ENCODE measurements around the gene PSMC3. TPM values are rescaled to one million over a fixed set of nuclear protein-coding genes. Genes with fewer than 3 reads are reported as not detected.
A peak's percentile ranks its signal among the peaks of the same experiment; 100 is the strongest.

PSMC3 gene
- total RNA-seq, 1 experiment from 2014 or later, result 162 TPM

DNA sequence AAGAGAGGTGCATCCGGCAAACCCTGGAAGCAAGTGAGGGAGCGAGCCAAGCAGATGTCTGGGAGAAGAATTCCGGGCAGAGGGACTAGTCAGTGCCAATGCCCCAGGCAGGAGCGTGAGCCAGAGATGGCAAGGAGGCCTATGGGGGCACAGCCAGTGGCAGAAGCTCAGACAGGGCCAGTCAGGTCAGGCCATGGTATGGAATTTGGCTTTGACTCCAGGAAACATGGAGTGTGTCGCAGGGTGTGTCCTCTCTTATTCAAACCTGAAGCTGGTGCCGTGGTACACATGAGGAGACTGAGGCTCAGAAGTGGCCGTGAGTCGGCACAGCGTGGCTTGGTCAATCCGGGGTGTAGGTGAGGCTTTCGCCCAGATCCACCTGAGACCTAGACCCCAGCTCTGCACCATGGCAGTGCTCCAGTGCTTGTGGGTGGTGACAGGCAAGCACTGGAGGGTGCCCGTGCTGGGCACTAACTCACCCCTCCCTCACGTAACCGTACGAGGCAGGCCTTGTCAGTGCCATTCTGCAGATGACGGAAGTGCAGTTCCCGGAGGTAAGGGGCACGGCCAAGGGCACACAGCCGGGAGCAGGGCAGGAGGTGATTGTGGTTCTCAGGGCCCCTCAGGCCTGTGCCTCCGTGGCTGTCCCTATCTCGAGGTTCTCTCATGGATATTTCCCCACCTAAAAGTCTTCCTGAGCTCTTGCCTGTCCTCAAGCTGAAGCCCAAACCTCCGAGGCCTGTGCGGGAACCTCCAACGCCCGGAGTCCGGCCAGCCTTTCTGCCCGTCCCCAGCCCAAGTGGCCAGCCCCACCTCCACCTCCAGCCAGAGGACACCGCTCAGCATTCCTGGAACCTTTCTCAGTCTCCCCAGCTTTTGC is 37.3 kb downstream of the PSMC3 start:
- BruUV-seq (replicated peaks), result no TSS peak
- CTCF ChIA-PET, result interaction anchor here (0.7 to 2.4 kb wide), 9 partner anchors 9 to 390 kb away, joined by 3 to 20 read pairs (median 3); partner anchors contain the start of gene SPI1
- POLR2A ChIA-PET, result interaction anchor here (0.7 kb wide), 2 partner anchors 21 to 123 kb away, joined by 3 read pairs; no protein-coding TSS in a partner anchor
- no peaks in the 10 kb centered on the region for H3K4me1 Mint-ChIP-seq (ENCODE audit: insufficient read depth, unreplicated experiment)
- peaks cover 6% of the 10 kb centered on the region for H3K36me3 Mint-ChIP-seq (ENCODE audit: insufficient read depth, unreplicated experiment)
- intact Hi-C loops (cut with micrococcal nuclease), result no loop called here
- no peak overlapping the region for H3K4me3 Mint-ChIP-seq (ENCODE audit: unreplicated experiment)
- no peaks in the 10 kb centered on the region for H3K27me3 Mint-ChIP-seq (ENCODE audit: insufficient read depth, unreplicated experiment)
- TF ChIP-seq, protein P1, sequence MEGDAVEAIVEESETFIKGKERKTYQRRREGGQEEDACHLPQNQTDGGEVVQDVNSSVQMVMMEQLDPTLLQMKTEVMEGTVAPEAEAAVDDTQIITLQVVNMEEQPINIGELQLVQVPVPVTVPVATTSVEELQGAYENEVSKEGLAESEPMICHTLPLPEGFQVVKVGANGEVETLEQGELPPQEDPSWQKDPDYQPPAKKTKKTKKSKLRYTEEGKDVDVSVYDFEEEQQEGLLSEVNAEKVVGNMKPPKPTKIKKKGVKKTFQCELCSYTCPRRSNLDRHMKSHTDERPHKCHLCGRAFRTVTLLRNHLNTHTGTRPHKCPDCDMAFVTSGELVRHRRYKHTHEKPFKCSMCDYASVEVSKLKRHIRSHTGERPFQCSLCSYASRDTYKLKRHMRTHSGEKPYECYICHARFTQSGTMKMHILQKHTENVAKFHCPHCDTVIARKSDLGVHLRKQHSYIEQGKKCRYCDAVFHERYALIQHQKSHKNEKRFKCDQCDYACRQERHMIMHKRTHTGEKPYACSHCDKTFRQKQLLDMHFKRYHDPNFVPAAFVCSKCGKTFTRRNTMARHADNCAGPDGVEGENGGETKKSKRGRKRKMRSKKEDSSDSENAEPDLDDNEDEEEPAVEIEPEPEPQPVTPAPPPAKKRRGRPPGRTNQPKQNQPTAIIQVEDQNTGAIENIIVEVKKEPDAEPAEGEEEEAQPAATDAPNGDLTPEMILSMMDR (IDR thresholded peaks at IDR 0.05; ENCODE audit: unreplicated experiment), result no peak
- H3K27ac Mint-ChIP-seq (ENCODE audit: low read depth, unreplicated experiment), result no peak overlapping the region
- DNase-seq (ENCODE audit: unreplicated experiment), result peak; percentile 46
- no peaks in the 10 kb centered on the region for H3K9me3 Mint-ChIP-seq (ENCODE audit: unreplicated experiment)

DNA sequence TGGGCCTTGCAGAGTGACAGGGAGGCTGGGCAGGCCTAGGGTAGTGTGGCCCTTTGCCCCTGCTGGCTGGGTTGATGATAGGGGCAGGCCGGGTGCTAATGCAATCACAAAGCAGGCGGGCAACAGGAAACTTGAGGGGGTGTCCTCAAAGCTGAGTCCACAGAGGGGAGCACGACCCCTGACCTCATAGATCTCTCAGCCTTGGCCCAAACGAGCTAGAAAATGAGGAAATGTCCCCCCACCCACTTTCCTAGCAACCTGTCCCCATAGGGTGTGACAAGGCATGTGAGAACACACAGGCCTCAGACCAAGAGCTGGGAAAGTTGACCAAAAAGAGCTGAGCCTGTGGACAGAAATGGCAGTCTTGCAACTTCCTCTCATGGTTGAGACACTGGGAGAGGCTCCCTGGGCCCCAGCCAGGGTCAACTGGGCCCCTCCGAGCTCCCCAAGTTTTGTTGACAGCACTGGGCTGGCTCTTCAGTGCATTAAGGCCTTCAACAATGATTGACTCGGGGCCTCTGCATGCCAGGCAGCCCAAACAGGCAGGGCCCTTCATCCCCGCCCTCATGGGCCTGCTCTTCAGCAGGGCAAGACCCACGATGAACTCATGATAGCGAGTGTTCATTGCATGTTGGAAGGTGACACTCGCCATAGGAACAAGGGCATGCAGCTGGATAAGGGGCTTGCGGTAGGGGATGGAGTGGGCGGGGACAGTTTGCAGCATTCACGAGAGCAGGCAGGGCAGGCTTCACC is 38.1 kb downstream of the PSMC3 start:
- no peak for DNase-seq (ENCODE audit: unreplicated experiment)
- H3K27me3 Mint-ChIP-seq (ENCODE audit: insufficient read depth, unreplicated experiment), result no peaks in the 10 kb centered on the region
- TF ChIP-seq, protein P1 (IDR thresholded peaks at IDR 0.05; ENCODE audit: unreplicated experiment), result no peak
- no peak overlapping the region for H3K27ac Mint-ChIP-seq (ENCODE audit: low read depth, unreplicated experiment)
- intact Hi-C loops (cut with micrococcal nuclease), result no loop called here
- no TSS peak for BruUV-seq (replicated peaks)
- H3K9me3 Mint-ChIP-seq (ENCODE audit: unreplicated experiment), result no peaks in the 10 kb centered on the region
- no peak overlapping the region for H3K4me3 Mint-ChIP-seq (ENCODE audit: unreplicated experiment)
- ChIA-PET CTCF (interaction anchor here (0.7 to 2.4 kb wide), 7 partner anchors 10 to 64 kb away, joined by 3 to 20 read pairs (median 3); no protein-coding TSS in a partner anchor), POLR2A (interaction anchor here (0.7 kb wide), 1 partner anchor 21 kb away, joined by 3 read pairs; no protein-coding TSS in a partner anchor)
- peaks cover 6% of the 10 kb centered on the region for H3K36me3 Mint-ChIP-seq (ENCODE audit: insufficient read depth, unreplicated experiment)
- H3K4me1 Mint-ChIP-seq (ENCODE audit: insufficient read depth, unreplicated experiment), result no peaks in the 10 kb centered on the region

DNA sequence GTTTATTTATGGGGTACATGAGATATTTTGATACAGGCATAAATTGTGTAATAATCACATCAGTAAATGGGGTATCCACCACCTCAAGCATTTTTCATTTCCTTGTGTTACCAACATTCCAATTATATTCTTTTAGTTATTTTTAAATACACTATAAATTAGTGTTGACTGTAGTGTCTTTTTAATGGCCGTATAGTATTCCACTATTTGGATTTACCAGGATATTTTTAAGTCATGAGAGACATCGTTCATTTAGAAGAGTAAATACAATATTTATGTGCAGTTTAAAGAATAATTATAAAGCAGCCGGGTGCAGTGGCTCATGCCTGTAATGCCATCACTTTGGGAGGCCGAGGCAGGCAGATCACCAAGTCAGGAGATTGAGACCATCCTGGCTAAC is 41.7 kb downstream of the PSMC3 start:
- no TSS peak for BruUV-seq (replicated peaks)
- Mint-ChIP-seq H3K9me3 (ENCODE audit: unreplicated experiment) (no peaks in the 10 kb centered on the region), H3K4me3 (ENCODE audit: unreplicated experiment) (no peak overlapping the region), H3K27ac (ENCODE audit: low read depth, unreplicated experiment) (no peak overlapping the region), H3K4me1 (ENCODE audit: insufficient read depth, unreplicated experiment) (no peaks in the 10 kb centered on the region), H3K27me3 (ENCODE audit: insufficient read depth, unreplicated experiment) (no peaks in the 10 kb centered on the region), H3K36me3 (ENCODE audit: insufficient read depth, unreplicated experiment) (peaks cover 6% of the 10 kb centered on the region)
- intact Hi-C loops (cut with micrococcal nuclease), result no loop called here
- no peak for DNase-seq (ENCODE audit: unreplicated experiment)
- TF ChIP-seq, protein P1 (IDR thresholded peaks at IDR 0.05; ENCODE audit: unreplicated experiment), result no peak
- ChIA-PET CTCF (interaction anchor here (1.0 kb wide), 1 partner anchor 10 kb away, joined by 3 read pairs; no protein-coding TSS in a partner anchor), POLR2A (interaction anchor here (0.6 kb wide), 1 partner anchor 8 kb away, joined by 3 read pairs; no protein-coding TSS in a partner anchor)

DNA sequence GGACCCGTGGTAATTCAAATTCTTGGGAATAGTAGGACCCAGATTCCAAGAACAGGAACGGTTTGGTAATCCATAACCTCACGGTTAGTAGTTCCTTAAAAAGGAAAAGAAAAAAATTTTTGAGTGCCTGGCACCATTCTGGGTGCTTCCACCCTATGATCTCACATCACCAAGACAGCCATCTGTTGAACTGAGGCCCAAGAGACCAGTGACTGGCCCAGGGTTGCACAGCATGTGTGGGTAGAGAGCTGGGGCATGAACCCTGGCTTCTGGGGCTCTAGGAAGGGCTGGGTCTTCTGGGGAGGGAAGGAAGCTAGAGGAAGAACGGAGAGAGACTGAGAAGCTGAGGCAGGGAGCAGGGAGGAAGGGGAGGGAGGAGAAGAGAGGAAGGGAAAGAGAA is 43.2 kb downstream of the PSMC3 start:
- BruUV-seq (replicated peaks), result no TSS peak

More for the DNA sequence above, 43.2 kb downstream of the PSMC3 start:
- ChIA-PET CTCF (interaction anchor here (1.7 kb wide), 1 partner anchor 10 kb away, joined by 7 read pairs; no protein-coding TSS in a partner anchor), POLR2A (interaction anchor here (0.6 kb wide), 1 partner anchor 36 kb away, joined by 3 read pairs; no protein-coding TSS in a partner anchor)
- Mint-ChIP-seq H3K4me3 (ENCODE audit: unreplicated experiment) (no peak overlapping the region), H3K4me1 (ENCODE audit: insufficient read depth, unreplicated experiment) (no peaks in the 10 kb centered on the region), H3K27ac (ENCODE audit: low read depth, unreplicated experiment) (no peak overlapping the region), H3K27me3 (ENCODE audit: insufficient read depth, unreplicated experiment) (no peaks in the 10 kb centered on the region), H3K36me3 (ENCODE audit: insufficient read depth, unreplicated experiment) (no peaks in the 10 kb centered on the region), H3K9me3 (ENCODE audit: unreplicated experiment) (no peaks in the 10 kb centered on the region)
- DNase-seq (ENCODE audit: unreplicated experiment), result no peak
- intact Hi-C loops (cut with micrococcal nuclease), result no loop called here
- TF ChIP-seq, protein P1 (IDR thresholded peaks at IDR 0.05; ENCODE audit: unreplicated experiment), result no peak

Measured in MCF 10A (cell line).